Ishikawa (cell line): Measurements from ENCODE around the gene TNIK.

Experiments
- CEBPB ChIP-seq: IDR thresholded peaks from 2 replicates; pipeline ENCODE4 v1.6.1; 2012
- CREB1 ChIP-seq: IDR thresholded peaks from 2 replicates; pipeline ENCODE4 v1.6.1; 2012; ENCODE audit warnings: low read depth
- EGR1 ChIP-seq: IDR thresholded peaks from 2 replicates; pipeline ENCODE4 v1.6.1; 2012
- EP300 ChIP-seq: IDR thresholded peaks from 2 replicates; pipeline ENCODE4 v1.6.1; 2012; ENCODE audit warnings: borderline replicate concordance
- FOXM1 ChIP-seq: IDR thresholded peaks from 2 replicates; pipeline ENCODE4 v1.6.1; 2012; ENCODE audit warnings: low read depth, borderline replicate concordance
- NFIC ChIP-seq: IDR thresholded peaks from 2 replicates; pipeline ENCODE4 v1.6.1; 2012
- RAD21 ChIP-seq: IDR thresholded peaks from 2 replicates; pipeline ENCODE4 v1.6.1; 2012; ENCODE audit warnings: low read depth
- REST ChIP-seq: IDR thresholded peaks from 2 replicates; pipeline ENCODE4 v1.6.1; 2012; ENCODE audit warnings: low read depth, mild to moderate bottlenecking
- TAF1 ChIP-seq: IDR thresholded peaks from 2 replicates; pipeline ENCODE4 v1.6.1; 2012; ENCODE audit warnings: low read depth, mild to moderate bottlenecking
- TCF12 ChIP-seq: IDR thresholded peaks from 2 replicates; pipeline ENCODE4 v1.6.1; 2012; ENCODE audit warnings: low read depth
- TEAD4 ChIP-seq: IDR thresholded peaks from 2 replicates; pipeline ENCODE4 v1.6.1; 2012
- USF1 ChIP-seq: IDR thresholded peaks from 2 replicates; pipeline ENCODE4 v1.6.1; 2012
- YY1 ChIP-seq: IDR thresholded peaks from 2 replicates; pipeline ENCODE4 v1.6.1; 2012; ENCODE audit warnings: low read depth
- ZBTB7A ChIP-seq: IDR thresholded peaks from 2 replicates; pipeline ENCODE4 v1.6.1; 2012; ENCODE audit warnings: low read depth
- TF ChIP-seq, protein P1 (sequence below): IDR thresholded peaks from 2 replicates; pipeline ENCODE4 v1.6.1; 2012

Gene TNIK

GRCh38 chr3:171380711-171381425 is 79.3 kb downstream of the TNIK start:
- no peak for TF ChIP-seq CEBPB
- TF ChIP-seq RAD21: no peak
- no peak for TF ChIP-seq REST
- TF ChIP-seq, protein P1, sequence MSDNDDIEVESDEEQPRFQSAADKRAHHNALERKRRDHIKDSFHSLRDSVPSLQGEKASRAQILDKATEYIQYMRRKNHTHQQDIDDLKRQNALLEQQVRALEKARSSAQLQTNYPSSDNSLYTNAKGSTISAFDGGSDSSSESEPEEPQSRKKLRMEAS: no peak
- no peak for TF ChIP-seq USF1
- TF ChIP-seq EP300: no peak
- no peak for TF ChIP-seq ZBTB7A
- no peak for TF ChIP-seq EGR1
- TF ChIP-seq TAF1: no peak
- no peak for TF ChIP-seq FOXM1
- TF ChIP-seq NFIC: no peak
- no peak for TF ChIP-seq TEAD4
- no peak for TF ChIP-seq YY1
- no peak for TF ChIP-seq TCF12
- TF ChIP-seq CREB1: no peak

DNA sequence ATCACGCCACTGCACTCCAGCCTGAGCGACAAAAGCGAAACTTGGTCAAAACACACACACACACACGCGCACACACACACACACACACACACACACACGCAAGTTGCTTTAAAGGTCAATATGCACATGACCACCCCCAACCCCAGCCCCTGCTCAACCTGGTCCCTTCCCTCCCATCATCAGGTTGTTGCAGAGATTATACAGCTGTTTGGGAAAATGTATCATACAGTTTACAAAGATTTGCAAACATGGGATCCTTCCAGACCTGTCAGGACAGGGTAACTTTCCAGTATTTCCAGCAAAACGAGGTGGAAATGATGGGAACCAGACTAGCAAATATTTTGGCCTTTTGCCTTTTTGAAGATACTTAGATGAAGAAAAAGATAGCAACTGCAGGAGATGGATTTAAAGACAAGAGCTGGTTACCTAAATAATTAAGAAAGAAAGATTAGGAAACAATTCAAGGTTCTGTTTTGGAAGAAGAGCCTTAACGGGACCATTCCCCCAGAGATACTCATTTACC is 80.2 kb downstream of the TNIK start:
- TF ChIP-seq CREB1 (no peak), TAF1 (no peak), EP300 (no peak), ZBTB7A (no peak), REST (no peak), RAD21 (no peak), FOXM1 (no peak), NFIC (no peak), TCF12 (no peak), USF1 (no peak), EGR1 (no peak), YY1 (no peak), CEBPB (no peak), TEAD4 (no peak)
- TF ChIP-seq, protein P1: no peak

GRCh38 chr3:171379281-171379680 is 80.9 kb downstream of the TNIK start:
- no peak for TF ChIP-seq TCF12

DNA sequence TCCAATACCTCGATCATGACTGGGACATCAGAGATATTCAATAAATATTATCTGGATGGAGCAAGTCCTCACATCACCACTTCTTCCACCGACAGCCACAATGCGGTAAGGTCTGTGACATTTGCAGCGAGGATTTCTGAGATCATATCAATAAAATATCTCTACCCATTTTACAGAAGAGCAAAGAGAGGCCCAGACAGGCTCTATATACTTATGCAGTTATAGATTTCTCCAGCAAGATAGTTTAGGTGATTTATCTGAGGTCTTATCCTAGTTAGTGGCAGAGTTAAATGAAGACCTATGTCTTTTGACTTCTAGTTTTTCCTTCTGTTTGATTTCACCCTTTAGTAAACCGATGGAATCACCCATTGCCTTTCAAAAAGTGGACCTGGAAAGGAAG is 81.6 kb downstream of the TNIK start:
- TF ChIP-seq YY1: no peak
- no peak for TF ChIP-seq EGR1

- TF ChIP-seq, protein P1: no peak
- TF ChIP-seq FOXM1 (no peak), TAF1 (no peak), REST (no peak), TEAD4 (no peak), RAD21 (no peak), EP300 (no peak), CEBPB (no peak), TCF12 (no peak), USF1 (no peak), YY1 (no peak), CREB1 (no peak)
Observed at GRCh38 chr3:171377859-171378258, 82.3 kb downstream of the TNIK start.
